ENCODE results near the gene ST8SIA5.
A peak's percentile ranks its signal among the peaks of the same experiment; 100 is the strongest.

ST8SIA5 gene

GRCh38 chr18:46660957-46661749 is 95.7 kb downstream of the ST8SIA5 start:
- no peak for DNase-seq

DNA sequence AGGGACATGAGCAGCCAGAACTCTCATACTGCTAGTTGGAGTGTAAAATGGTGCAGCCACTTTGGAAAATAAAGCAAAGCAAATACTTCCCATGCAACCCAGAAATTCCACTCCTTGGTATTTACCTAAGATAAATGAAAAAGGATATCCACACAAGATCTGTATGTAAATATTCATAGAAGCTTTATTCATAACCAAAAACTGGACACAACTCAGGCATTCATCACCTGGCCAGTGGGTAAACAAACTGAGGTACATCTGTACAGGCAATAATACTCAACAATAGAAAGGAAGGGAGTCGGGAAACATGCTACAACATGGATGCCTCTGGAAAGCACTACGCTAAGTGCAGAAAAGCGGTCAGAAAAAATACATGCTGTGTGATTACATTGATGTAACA is 97.4 kb downstream of the ST8SIA5 start:
- no peak for DNase-seq

DNA sequence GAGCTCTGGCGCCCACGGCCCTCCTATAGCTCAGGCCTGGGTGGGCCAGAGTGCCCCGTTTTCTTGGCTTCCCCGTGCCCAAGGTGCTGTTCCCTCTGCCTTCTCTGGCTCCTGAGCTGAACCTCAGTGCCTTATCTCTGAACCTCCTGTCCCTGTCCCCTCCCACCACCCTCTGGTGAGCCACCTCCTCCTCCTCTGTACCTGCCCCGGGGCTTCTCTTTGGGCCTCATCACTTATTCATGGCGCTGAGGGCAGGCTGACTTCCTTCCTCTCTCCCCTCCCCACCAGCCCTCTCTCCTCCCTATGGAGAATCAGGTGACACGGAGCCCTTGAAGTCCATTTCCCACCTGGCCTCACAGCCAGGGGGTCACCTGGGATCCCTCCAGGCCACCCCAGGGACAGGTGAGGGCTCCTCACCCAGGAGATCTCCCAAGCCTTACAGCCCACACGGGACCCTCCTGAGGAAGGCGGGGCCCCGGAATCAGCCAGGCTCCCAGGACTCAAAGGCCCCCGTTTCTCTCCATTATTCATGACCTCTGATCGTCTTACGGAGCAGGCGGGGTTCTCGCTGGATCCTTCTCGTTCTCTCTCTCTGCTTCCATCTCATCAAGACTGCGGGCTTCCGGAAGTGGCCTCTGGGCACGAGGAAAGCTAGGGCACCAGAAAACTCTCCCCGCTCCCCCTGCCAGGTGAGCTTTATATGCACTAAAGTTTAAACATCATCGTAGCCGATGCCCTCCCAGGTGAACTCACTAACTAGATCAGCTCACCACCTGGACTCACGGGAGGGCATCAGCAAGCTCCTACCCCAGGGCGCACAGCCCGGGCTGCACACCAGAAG is 99.5 kb downstream of the ST8SIA5 start, which contains the start of gene LOXHD1:
TSS of gene LOXHD1 (minus strand) at position 106 of the 841 bp plus-strand sequence. CDS start 187 bp downstream, outside the sequence.
- no peak for DNase-seq

GRCh38 chr18:46656326-46657114 is 100.3 kb downstream of the ST8SIA5 start:
- no peak for DNase-seq

GRCh38 chr18:46652372-46652771 is 104.5 kb downstream of the ST8SIA5 start:
- DNase-seq: no peak

DNA sequence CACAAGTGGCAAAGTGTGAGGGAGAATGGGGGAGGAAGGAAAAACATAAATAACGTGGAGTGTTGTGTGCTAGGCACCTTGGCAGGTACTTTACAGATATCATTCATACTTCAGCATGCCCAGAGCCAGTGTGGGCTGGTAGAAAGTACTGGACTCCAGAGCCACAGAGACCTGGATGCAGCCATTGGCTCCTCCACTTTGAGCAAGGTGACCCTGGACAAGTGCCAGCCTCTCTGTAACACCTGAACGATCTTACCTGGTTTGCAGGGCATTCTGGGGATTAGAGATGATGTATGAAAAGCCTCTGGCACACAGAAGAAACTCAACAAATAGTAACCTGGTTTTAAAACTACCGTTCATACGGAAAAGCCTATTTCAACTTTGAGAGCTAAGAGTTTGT is 106.2 kb downstream of the ST8SIA5 start:
- no peak for DNase-seq

DNA sequence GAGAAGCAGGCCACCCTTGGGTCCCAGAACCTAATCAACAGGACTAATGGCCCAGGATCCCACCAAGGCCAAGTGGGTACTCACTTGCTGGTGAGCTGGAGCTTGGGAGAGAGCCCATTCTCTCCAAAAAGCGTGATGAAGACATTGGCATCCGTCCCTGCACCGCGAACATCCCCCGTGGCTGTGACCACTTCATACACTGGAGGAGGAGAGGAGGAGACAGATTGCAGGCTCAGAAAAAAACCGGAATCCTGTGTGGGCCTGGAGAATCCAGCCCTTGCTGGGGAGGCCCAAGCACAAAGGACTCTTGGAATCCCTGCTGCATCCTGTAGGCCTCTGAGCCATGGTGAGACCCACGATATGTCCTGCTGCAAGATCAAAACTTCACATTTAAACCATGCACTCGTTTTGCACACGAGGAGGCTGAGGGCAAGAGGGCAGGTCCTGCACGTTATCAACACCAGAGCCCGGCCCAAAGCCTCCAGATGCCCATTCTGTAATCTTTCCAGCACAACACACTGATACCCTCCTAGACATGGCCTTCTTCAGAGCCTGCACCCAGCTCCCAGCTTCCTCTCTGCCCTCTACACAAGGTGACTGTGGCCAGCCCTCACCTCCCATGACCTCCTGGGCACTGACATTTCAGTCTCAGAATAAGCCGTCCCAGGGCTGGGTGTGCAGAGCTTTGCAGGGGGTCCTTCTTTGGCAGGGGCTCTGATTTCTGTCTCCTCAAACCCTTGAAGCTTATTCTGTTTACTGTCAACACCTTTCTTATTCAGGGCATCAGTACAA is 107.6 kb downstream of the ST8SIA5 start:
- DNase-seq: no peak

DNA sequence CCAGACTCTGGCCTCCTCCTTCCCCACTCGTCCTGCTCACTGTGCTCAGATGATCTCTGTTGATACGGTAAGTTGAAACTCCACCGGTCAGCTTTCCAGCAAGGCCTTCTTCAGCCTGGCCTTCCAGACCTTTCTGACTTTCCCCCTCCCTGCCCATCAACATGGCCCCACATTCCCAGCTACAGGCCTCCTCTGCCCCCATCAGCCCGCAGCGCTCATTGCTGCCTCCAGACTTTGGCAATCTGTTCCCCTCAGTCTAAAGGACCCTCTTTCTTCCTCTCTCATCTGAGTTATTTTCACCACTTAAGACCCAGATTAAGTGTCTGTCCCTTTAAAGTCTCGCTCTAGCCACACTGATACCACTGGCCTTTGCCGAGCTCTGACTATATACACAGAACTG is 110.4 kb downstream of the ST8SIA5 start:
- DNase-seq: no peak

GRCh38 chr18:46642561-46642960 is 114.3 kb downstream of the ST8SIA5 start:
- no peak for DNase-seq

- no peak for DNase-seq
Measured at GRCh38 chr18:46641917-46642316, 114.9 kb downstream of the ST8SIA5 start.

DNA sequence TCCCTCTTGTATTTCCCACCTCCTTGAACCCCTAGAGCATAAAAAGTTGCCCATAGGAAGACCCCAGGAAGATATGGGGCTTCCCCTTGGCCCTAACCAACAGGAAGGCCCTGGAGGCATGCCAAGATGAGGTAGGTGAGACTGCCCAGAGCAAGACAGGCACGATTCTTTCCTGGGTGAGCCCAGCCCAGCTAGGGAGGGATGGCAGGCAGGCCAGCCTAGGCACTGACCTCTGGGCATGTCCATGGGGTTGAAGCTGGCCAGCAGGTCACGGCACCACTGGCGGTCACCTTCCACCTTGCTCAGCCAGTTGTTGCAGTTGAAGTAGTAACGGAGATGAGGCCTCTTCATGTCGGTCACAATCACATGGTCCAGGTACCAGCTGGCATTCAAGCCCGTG is 117.5 kb downstream of the ST8SIA5 start:
- no peak for DNase-seq

GRCh38 chr18:46636040-46636630 is 120.7 kb downstream of the ST8SIA5 start:
- no peak for DNase-seq

DNA sequence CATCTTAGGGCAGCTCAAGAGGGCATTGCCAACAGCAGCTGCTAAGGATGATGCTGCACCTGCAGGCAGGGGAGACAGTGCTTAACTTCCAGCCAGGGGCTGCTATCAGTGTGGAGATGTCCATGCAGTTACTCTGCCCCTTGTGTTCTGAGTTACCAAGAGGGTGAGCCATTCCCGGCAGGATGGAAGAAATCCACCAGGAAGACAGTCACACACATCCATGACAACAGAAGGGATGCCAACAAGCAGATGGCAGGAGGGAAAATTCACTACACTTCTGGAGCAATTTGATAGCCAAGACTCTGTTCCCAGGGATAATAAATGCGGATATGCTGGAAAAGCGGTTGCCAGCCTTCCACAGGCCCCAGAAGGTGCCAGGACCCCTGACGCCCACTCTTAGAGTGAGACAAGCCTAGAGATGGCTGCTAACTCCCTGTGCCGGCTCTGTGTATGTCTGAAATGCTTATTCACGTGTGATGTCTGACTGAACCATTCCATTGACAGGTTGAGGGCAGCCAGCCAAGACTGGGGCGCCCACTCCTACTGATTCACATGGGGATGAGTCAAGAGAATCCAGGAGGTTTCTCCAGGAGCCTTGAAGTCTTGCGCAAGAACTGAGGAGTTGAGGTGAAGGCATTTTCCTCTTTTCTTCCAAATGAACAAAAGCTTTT is 124.3 kb downstream of the ST8SIA5 start:
- DNase-seq: no peak

DNA sequence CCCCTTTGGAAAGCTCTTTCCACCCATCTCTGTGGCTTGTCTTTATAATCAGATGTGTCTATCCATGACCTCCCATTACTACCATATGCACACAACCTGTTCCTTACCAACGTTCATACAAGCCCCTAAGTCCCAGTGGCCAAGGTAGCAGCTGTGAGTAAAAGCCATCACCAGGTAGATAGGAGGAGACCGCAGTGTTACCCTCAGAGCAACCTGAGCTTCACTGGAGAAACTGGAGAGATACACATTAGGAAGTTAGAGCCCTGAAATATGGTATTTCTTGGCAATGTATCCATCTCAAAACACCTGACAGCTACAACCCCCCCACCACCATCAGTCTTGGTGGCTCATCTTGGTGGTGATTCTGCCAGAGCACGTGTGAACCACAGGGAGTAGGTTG is 125.9 kb downstream of the ST8SIA5 start:
- no peak for DNase-seq

- no peak for DNase-seq
Measured at GRCh38 chr18:46630160-46630559, 126.7 kb downstream of the ST8SIA5 start.

GRCh38 chr18:46629361-46629760 is 127.5 kb downstream of the ST8SIA5 start:
- DNase-seq: no peak

DNA sequence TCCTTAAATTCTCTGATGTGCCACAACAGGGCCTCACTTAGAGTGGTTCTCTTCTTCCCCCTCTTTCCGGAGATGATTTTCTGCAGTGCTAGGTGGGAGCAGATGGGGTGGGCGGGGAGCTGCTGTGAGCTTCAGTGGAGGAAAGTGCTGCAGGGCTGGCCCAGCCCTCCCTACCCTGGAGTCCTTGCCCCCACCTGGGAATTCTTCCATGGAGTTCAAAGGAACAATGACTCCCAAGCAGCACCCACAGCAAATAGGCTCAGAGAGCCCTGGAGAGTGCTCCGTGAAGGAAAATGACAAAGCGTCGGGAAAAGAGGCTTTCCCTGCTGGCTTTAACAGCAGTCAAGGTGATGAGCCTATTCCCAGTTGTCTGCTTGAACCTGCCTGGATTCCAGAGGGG is 128.6 kb downstream of the ST8SIA5 start:
- DNase-seq: no peak

DNA sequence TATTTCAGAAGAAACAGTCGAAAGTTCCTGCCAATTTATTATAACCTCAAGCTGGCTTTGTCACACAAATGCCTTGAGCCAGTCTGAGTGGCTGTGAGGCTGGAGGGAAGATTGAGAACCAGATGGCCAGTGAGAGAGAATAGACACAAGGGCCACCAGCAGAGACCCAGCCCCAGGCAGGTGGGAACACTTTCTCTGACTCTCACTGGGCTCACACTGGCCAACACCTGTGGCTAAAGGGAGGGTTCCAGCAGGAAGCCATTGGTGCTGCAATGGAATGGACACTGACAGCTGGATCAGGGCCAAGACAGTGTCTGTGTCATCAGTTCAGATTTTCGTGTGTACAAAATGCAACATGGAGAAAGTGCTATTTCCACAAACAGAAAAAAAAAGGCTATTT is 129.7 kb downstream of the ST8SIA5 start:
- DNase-seq: no peak

DNA sequence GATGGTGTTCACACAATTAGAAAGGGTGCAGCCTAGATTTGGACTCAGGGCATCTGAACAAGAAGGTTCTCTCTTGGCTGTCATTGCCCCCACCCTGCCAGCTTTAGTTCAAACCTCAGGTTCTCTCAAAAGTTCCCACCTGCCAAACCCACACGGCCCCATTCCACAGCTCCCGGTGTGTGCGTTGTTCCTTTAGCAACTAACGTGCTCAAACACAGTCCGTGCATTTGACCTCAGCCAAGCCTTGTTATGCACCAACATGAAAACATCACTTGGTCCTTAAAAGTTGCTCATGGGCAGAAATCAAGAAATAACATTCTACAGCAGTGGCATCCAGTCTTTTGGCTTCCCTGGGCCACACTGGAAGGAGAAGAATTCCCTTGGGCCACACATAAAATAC is 131.8 kb downstream of the ST8SIA5 start:
- DNase-seq: no peak

DNA sequence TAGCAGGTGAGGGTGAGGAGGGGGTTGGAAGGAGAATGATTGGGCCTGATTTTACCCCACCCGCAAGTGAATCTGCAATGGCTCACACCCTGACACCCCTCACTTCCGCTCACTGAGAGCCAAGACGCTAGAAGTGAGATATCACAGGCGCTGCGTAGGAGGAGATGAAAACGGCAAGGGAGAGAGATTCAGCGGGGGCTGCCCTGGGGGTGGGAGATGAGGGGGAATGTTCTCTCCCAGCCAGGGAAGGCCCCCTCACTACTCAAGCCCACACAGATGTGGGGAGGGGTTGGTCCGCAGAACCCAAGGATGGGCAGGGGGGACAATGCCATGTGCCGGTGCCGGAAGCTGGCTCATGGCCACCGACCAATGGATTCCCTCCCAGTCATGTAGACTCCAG is 132.7 kb downstream of the ST8SIA5 start:
- DNase-seq: no peak

- DNase-seq: peak; percentile 14
Measured at GRCh38 chr18:46623541-46623940, 133.3 kb downstream of the ST8SIA5 start.
